HepG2 (cell line): Measurements from ENCODE around the gene SRP9. TPM values are rescaled to one million over a fixed set of nuclear protein-coding genes. Genes with fewer than 3 reads are reported as not detected.

Source experiments
- ARID4A ChIP-seq: sonication (generic); formaldehyde crosslinking; IDR thresholded peaks from 2 replicates; pipeline ENCODE4 v1.5.0; 2020; ENCODE audit warnings: mild to moderate bottlenecking, missing genetic modification reagents, borderline replicate concordance
- FOSL1 ChIP-seq: sonication (generic); formaldehyde crosslinking; IDR thresholded peaks from 2 replicates; pipeline ENCODE4 v1.9.0; 2021; ENCODE audit warnings: missing genetic modification reagents, borderline replicate concordance
- HDAC1 ChIP-seq: sonication (generic); formaldehyde crosslinking; IDR thresholded peaks from 2 replicates; pipeline ENCODE4 v1.5.1; 2020; ENCODE audit warnings: mild to moderate bottlenecking, missing genetic modification reagents
- HINFP ChIP-seq: sonication (generic); formaldehyde crosslinking; IDR thresholded peaks from 2 replicates; pipeline ENCODE4 v1.4.0; 2020; ENCODE audit warnings: low read depth, mild to moderate bottlenecking, missing genetic modification reagents
- IRF1 ChIP-seq: sonication (generic); formaldehyde crosslinking; IDR thresholded peaks from 2 replicates; pipeline ENCODE4 v1.4.0; 2020; ENCODE audit warnings: low read depth, mild to moderate bottlenecking, missing genetic modification reagents
- MAZ ChIP-seq, 2 experiments: sonication (generic) in 1 of 2; formaldehyde crosslinking in 1 of 2; IDR thresholded peaks; 2 replicates each; pipeline versions ENCODE4 v1.5.0 to v1.6.1; 2012 to 2020; ENCODE audit warnings: low read depth in 2 of 2, mild to moderate bottlenecking in 2 of 2, borderline replicate concordance in 1 of 2, improper control_type of control experiment in 1 of 2, low read length in 1 of 2, missing genetic modification reagents in 1 of 2, moderate library complexity in 1 of 2
- PAF1 ChIP-seq: IDR thresholded peaks from 2 replicates; pipeline ENCODE4 v1.6.1; 2016; ENCODE audit warnings: missing genetic modification reagents, missing compliant biosample characterization
- SAP130 ChIP-seq: IDR thresholded peaks from 2 replicates; pipeline ENCODE4 v1.6.1; 2016; ENCODE audit warnings: low read depth
- ZFP82 ChIP-seq: sonication (generic); formaldehyde crosslinking; IDR thresholded peaks from 2 replicates; pipeline ENCODE4 v1.5.1; 2020; ENCODE audit warnings: mild to moderate bottlenecking, missing genetic modification reagents, borderline replicate concordance
- ZKSCAN1 ChIP-seq: fragments of 150-350 bp; IDR thresholded peaks from 2 replicates; pipeline ENCODE4 v1.6.1; 2014; ENCODE audit warnings: low read length
- ZMAT5 ChIP-seq: sonication (generic); formaldehyde crosslinking; IDR thresholded peaks from 2 replicates; pipeline ENCODE4 v1.5.0; 2020; ENCODE audit warnings: mild to moderate bottlenecking, low read depth, missing genetic modification reagents, borderline replicate concordance
- ZNF562 ChIP-seq: sonication (generic); formaldehyde crosslinking; IDR thresholded peaks from 2 replicates; pipeline ENCODE4 v1.8.0; 2022; ENCODE audit warnings: missing genetic modification reagents, borderline replicate concordance
- ZNF605 ChIP-seq: sonication (generic); formaldehyde crosslinking; IDR thresholded peaks from 2 replicates; pipeline ENCODE4 v1.8.0; 2022; ENCODE audit warnings: mild to moderate bottlenecking, missing genetic modification reagents
- ZNF746 ChIP-seq: sonication (generic); formaldehyde crosslinking; IDR thresholded peaks from 2 replicates; pipeline ENCODE4 v1.8.0; 2022; ENCODE audit warnings: mild to moderate bottlenecking, missing genetic modification reagents
- ZNF800 ChIP-seq: sonication (generic); formaldehyde crosslinking; IDR thresholded peaks from 2 replicates; pipeline ENCODE4 v1.4.0; 2020; ENCODE audit warnings: missing genetic modification reagents
- ZSCAN9 ChIP-seq: IDR thresholded peaks from 2 replicates; pipeline ENCODE4 v1.6.1; 2016; ENCODE audit warnings: borderline replicate concordance
- polyA plus RNA-seq, 8 experiments: library from polyadenylated mRNA; depleted of rRNA in 3 of 8; stranded (reverse) in 7 of 8; unstranded in 1 of 8; fragments of >200 nt; fragmentation: Illumina TruSeq in 4 of 8; extraction: Trizol in 4 of 8; gene quantifications; 2 replicates each; pipeline versions ENCODE4 v1.2.1 to v1.2.3, GENCODE V29; 2011 to 2016; ENCODE audit warnings: low read depth in 4 of 8, missing spikeins in 1 of 8, mixed read lengths in 1 of 8; ENCODE audit not compliant: insufficient read depth in 1 of 8
- total RNA-seq, 5 experiments: library from RNA; depleted of rRNA; stranded (reverse); fragments of >200 nt; fragmentation: Illumina TruSeq; extraction: Trizol; gene quantifications; 2 replicates each; pipeline ENCODE4 v1.2.3, GENCODE V29; 2016; ENCODE audit warnings: low read depth in 1 of 5
- TF ChIP-seq, protein P1 (sequence below): IDR thresholded peaks from 2 replicates; pipeline ENCODE4 v1.6.1; 2016
- TF ChIP-seq, protein P2 (sequence below): IDR thresholded peaks from 2 replicates; pipeline ENCODE4 v1.6.1; 2012; ENCODE audit warnings: inconsistent platforms

The SRP9 gene
- total and polyA plus RNA-seq, 2 of the 13 experiments (the other 11 are each of a cell fraction or from before 2014, with no cell fraction given) = 251 to 307 TPM

GRCh38 chr1:225767634-225768540 is 9.7 kb upstream of the SRP9 start (continued):
- TF ChIP-seq, protein P1, sequence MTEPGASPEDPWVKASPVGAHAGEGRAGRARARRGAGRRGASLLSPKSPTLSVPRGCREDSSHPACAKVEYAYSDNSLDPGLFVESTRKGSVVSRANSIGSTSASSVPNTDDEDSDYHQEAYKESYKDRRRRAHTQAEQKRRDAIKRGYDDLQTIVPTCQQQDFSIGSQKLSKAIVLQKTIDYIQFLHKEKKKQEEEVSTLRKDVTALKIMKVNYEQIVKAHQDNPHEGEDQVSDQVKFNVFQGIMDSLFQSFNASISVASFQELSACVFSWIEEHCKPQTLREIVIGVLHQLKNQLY = peak; percentile 56; the same call in 1 of the 2 replicates
- TF ChIP-seq ZNF800 (CRISPR knock-in tag) (no peak), ZMAT5 (no peak), HINFP (CRISPR knock-in tag) (peak; percentile 22; the same call in 1 of the 2 replicates), ZFP82 (CRISPR knock-in tag) (no peak), ZSCAN9 (no peak), ARID4A (CRISPR knock-in tag) (peak; percentile 35; the same call in 1 of the 2 replicates), FOSL1 (no peak), MAZ (IDR thresholded peaks at IDR 0.05; ENCODE audit: borderline replicate concordance, low read depth, low read length) (peak; percentile 61; the same call in 1 of the 2 replicates), MAZ (CRISPR knock-in tag; IDR thresholded peaks at IDR 0.05; ENCODE audit: low read depth) (no peak), HDAC1 (peak; percentile 60), ZKSCAN1 (no peak), ZNF562 (CRISPR knock-in tag) (no peak), ZNF746 (CRISPR knock-in tag) (peak; percentile 62; the same call in 1 of the 2 replicates), SAP130 (CRISPR knock-in tag) (peak; percentile 71), PAF1 (CRISPR knock-in tag) (no peak), ZNF605 (CRISPR knock-in tag) (no peak), IRF1 (CRISPR knock-in tag) (no peak)
- TF ChIP-seq, protein P2, sequence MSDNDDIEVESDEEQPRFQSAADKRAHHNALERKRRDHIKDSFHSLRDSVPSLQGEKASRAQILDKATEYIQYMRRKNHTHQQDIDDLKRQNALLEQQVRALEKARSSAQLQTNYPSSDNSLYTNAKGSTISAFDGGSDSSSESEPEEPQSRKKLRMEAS = peak; percentile 63; the same call in 1 of the 2 replicates
